GM18868 (cell line): ENCODE data around the gene ADAMTSL1.

Source experiments
- ATAC-seq: cut with Tn5 transposase; IDR thresholded peaks from one replicate; pipeline ENCODE4 v1.9.1; 2021; ENCODE audit warnings: mild to moderate bottlenecking, moderate library complexity; ENCODE audit not compliant: unreplicated experiment

ADAMTSL1 gene

GRCh38 chr9:18723366-18723765 is 249.4 kb downstream of the ADAMTSL1 start:
- ATAC-seq, result no peak

GRCh38 chr9:18726546-18726945 is 252.6 kb downstream of the ADAMTSL1 start:
- no peak for ATAC-seq

- ATAC-seq, result no peak
These were observed 254.0 kb downstream of the ADAMTSL1 start for GRCh38 chr9:18727904-18728303.

GRCh38 chr9:18728642-18729041 is 254.7 kb downstream of the ADAMTSL1 start:
- ATAC-seq, result no peak

GRCh38 chr9:18730241-18730640 is 256.3 kb downstream of the ADAMTSL1 start:
- no peak for ATAC-seq

- ATAC-seq, result no peak
These were observed 265.2 kb downstream of the ADAMTSL1 start for GRCh38 chr9:18739127-18739526.

GRCh38 chr9:18739641-18740318 is 265.8 kb downstream of the ADAMTSL1 start:
- ATAC-seq, result no peak

- ATAC-seq, result no peak
These were observed 267.4 kb downstream of the ADAMTSL1 start for GRCh38 chr9:18741359-18741758.

GRCh38 chr9:18741945-18742344 is 268.0 kb downstream of the ADAMTSL1 start:
- no peak for ATAC-seq

GRCh38 chr9:18743421-18743820 is 269.5 kb downstream of the ADAMTSL1 start:
- no peak for ATAC-seq

- no peak for ATAC-seq
These were observed 270.0 kb downstream of the ADAMTSL1 start for GRCh38 chr9:18743971-18744370.

GRCh38 chr9:18745710-18746109 is 271.8 kb downstream of the ADAMTSL1 start:
- no peak for ATAC-seq

- no peak for ATAC-seq
These were observed 272.7 kb downstream of the ADAMTSL1 start for GRCh38 chr9:18746631-18747030.

GRCh38 chr9:18747595-18747994 is 273.6 kb downstream of the ADAMTSL1 start:
- no peak for ATAC-seq

GRCh38 chr9:18748251-18748701 is 274.3 kb downstream of the ADAMTSL1 start:
- no peak for ATAC-seq

- ATAC-seq, result no peak
These were observed 275.8 kb downstream of the ADAMTSL1 start for GRCh38 chr9:18749711-18750110.

- ATAC-seq, result no peak
These were observed 280.0 kb downstream of the ADAMTSL1 start for GRCh38 chr9:18753904-18754303.

GRCh38 chr9:18754537-18754936 is 280.6 kb downstream of the ADAMTSL1 start:
- ATAC-seq, result no peak

- ATAC-seq, result no peak
These were observed 281.3 kb downstream of the ADAMTSL1 start for GRCh38 chr9:18755263-18755662.

- ATAC-seq, result peak; percentile 67
These were observed 282.8 kb downstream of the ADAMTSL1 start for GRCh38 chr9:18756712-18757125.

- ATAC-seq, result no peak
These were observed 285.9 kb downstream of the ADAMTSL1 start for GRCh38 chr9:18759827-18760226.

GRCh38 chr9:18761742-18762300 is 287.9 kb downstream of the ADAMTSL1 start:
- no peak for ATAC-seq
